Measurements from ENCODE around the gene ASIC4.

DNA sequence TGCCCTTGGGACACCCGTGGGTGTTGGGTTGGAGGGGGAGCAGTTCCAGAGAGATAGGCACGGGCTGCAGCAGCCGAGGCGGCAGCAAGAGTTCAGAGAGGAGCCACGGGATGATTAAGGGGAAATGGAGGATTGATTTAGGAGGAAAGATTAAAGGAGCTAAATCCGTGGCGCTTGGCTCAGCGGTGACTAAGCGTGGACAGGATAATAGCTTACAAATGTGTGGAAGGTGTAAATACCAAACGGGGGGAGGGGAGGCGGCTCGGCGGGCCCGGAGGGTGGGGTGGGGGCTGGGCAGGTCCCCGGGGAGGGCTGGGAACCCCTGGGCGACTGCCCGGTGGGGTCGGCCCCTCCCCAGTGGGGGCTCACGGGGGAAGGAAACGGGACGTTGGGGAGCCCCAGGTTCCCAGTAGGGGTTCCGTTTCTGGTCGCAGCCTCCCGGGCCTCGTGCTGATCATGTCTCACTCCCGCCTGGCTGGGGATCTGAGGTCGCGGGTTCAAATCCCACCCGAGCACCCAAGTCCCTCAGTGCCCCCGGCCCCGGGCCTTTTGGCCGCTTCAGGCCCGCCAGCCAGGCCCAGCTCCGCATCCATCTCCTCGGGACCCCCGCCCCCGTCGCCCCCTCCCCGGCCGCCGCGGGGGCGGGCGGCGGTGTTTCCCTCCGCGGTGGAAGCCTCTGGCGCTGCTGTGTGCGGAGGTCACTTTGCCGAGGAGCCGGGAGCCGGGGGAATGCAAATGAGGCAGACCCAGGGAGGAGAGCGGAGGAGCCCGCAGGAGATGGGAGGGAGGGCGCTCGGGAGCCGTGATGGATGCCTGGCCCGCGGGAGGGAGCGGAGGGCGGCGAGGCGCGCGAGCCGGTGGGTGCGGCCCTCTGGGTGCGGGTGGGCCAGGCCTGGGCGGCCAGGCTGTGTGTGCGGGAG is 8.1 kb downstream of the ASIC4 start:
- TF ChIP-seq, protein P1, sequence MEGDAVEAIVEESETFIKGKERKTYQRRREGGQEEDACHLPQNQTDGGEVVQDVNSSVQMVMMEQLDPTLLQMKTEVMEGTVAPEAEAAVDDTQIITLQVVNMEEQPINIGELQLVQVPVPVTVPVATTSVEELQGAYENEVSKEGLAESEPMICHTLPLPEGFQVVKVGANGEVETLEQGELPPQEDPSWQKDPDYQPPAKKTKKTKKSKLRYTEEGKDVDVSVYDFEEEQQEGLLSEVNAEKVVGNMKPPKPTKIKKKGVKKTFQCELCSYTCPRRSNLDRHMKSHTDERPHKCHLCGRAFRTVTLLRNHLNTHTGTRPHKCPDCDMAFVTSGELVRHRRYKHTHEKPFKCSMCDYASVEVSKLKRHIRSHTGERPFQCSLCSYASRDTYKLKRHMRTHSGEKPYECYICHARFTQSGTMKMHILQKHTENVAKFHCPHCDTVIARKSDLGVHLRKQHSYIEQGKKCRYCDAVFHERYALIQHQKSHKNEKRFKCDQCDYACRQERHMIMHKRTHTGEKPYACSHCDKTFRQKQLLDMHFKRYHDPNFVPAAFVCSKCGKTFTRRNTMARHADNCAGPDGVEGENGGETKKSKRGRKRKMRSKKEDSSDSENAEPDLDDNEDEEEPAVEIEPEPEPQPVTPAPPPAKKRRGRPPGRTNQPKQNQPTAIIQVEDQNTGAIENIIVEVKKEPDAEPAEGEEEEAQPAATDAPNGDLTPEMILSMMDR (IDR thresholded peaks at IDR 0.05), result no peak
- no peak for TF ChIP-seq POLR2A (IDR thresholded peaks at IDR 0.05)
